Measurements from ENCODE around the gene HOXB1. TPM values are rescaled to one million over a fixed set of nuclear protein-coding genes. Genes with fewer than 3 reads are reported as not detected.
A peak's percentile ranks its signal among the peaks of the same experiment; 100 is the strongest.

HOXB1 gene
- total and polyA plus RNA-seq, 10 donors: 0.06 TPM; not detected in 9

- H3K4me1 ChIP-seq: peaks cover 0 to 52% (median 14%) of the 10 kb centered on the region in 6 donors
- peak overlapping the region in 2 of 8 donors; percentile 15 to 24 for H3K4me3 ChIP-seq
- peak overlapping the region; percentile 29 to 94 (median 60) for H3K27ac ChIP-seq
- intact Hi-C loops (cut with DNase I; ENCODE audit: low total_unique reads): no loop called here
- peaks cover 0 to 48% (median 6%) of the 10 kb centered on the region in 7 donors for H3K27me3 ChIP-seq (replicated peaks in 1 of 7)
- TF ChIP-seq POLR2AphosphoS5 (IDR thresholded peaks at IDR 0.05) (no peak), POLR2A (IDR thresholded peaks at IDR 0.05) (no peak), CTCF (IDR thresholded peaks at IDR 0.05 in 8 of 11, conservative IDR thresholded peaks at IDR 0.05 in 3 of 11) (no peak)
- DNase-seq: no peak
- 66 to 78% (median 74%) methylated on average over 5 of the region's 5 CpGs for whole genome bisulfite sequencing, 5 donors
- peaks cover 0 to 17% (median 0%) of the 10 kb centered on the region in 6 donors for H3K36me3 ChIP-seq
- no peaks in the 10 kb centered on the region for H3K9me3 ChIP-seq
Measured at GRCh38 chr17:48553190-48553547, 22.4 kb upstream of the HOXB1 start.

- Histone ChIP-seq H3K27me3 (replicated peaks in 1 of 7) (peaks cover 0 to 47% (median 6%) of the 10 kb centered on the region in 7 donors), H3K9me3 (no peaks in the 10 kb centered on the region), H3K27ac (peak overlapping the region; percentile 29 to 94 (median 60)), H3K36me3 (peaks cover 0 to 17% (median 0%) of the 10 kb centered on the region in 6 donors), H3K4me1 (peaks cover 0 to 50% (median 15%) of the 10 kb centered on the region in 6 donors), H3K4me3 (peak overlapping the region in 2 of 8 donors; percentile 15 to 24)
- TF ChIP-seq POLR2AphosphoS5 (IDR thresholded peaks at IDR 0.05) (peak in 1 of 3 donors; percentile 38), POLR2A (IDR thresholded peaks at IDR 0.05) (no peak), CTCF (IDR thresholded peaks at IDR 0.05 in 8 of 11, conservative IDR thresholded peaks at IDR 0.05 in 3 of 11) (no peak)
- WGBS, 5 donors: 49 to 60% (median 58%) methylated on average over 7 to 11 of the region's 11 CpGs
- intact Hi-C loops (cut with DNase I; ENCODE audit: low total_unique reads): no loop called here
- DNase-seq: no peak
Measured at GRCh38 chr17:48552466-48553189, 21.8 kb upstream of the HOXB1 start.

GRCh38 chr17:48551596-48552465 lies 21.0 kb upstream of the HOXB1 start:
- peak overlapping the region in 1 of 8 donors; percentile 9 for H3K4me3 ChIP-seq
- H3K27me3 ChIP-seq (replicated peaks in 1 of 7): peaks cover 0 to 46% (median 6%) of the 10 kb centered on the region in 7 donors
- no peak for DNase-seq
- peak overlapping the region; percentile 41 to 94 (median 56) for H3K27ac ChIP-seq
- WGBS, 5 donors: 80 to 88% (median 85%) methylated on average over 36 to 47 of the region's 47 CpGs
- no peaks in the 10 kb centered on the region for H3K9me3 ChIP-seq
- TF ChIP-seq CTCF (IDR thresholded peaks at IDR 0.05 in 8 of 11, conservative IDR thresholded peaks at IDR 0.05 in 3 of 11): no peak
- no peak for TF ChIP-seq POLR2A (IDR thresholded peaks at IDR 0.05)
- TF ChIP-seq POLR2AphosphoS5 (IDR thresholded peaks at IDR 0.05): no peak
- peaks cover 0 to 17% (median 0%) of the 10 kb centered on the region in 6 donors for H3K36me3 ChIP-seq
- intact Hi-C loops (cut with DNase I; ENCODE audit: low total_unique reads): no loop called here
- peaks cover 0 to 50% (median 15%) of the 10 kb centered on the region in 6 donors for H3K4me1 ChIP-seq

Measured in spleen (tissue), 11 donors.